GM18907 (cell line): Measurements from ENCODE around the gene ETV6.

Experiments used
- ATAC-seq: cut with Tn5 transposase; IDR thresholded peaks from one replicate; pipeline ENCODE4 v1.9.1; 2021; ENCODE audit warnings: mild to moderate bottlenecking, moderate library complexity; ENCODE audit not compliant: unreplicated experiment

ETV6 gene

DNA sequence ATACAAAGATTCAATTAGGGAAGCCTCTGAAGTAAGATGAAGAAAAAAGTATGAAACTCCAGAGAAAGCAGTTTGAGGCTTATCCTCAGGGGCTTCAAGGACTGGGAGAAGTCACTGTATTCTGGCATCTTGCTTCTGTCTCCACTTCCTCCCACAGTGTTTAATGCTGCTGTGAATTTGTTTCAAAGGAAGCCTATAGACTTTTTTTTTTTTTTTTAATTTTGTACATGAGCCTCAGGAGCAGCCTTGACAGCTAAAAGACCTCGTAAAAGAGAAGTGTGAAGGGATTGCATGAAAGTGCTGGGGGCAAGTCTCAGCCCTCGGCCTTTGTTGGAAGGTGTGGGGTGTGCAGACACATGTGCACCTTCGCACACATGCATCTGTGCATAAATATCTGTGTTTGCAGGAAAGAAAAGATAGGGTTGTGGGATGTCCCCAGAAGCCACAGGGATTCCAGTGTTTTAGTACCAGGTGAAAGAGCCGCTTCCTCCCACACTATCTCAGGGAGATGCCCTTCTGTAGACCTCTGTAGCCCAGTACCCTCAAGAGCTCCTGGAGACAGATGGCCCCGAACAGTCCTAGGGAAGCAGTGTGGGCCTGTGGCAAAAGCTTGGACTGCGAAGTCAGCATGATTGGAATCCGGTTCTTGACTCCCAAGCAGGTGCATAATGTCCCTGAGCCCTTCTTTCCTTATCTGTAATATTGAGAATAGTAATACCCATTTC is 227.8 kb downstream of the ETV6 start:
- ATAC-seq, result no peak

DNA sequence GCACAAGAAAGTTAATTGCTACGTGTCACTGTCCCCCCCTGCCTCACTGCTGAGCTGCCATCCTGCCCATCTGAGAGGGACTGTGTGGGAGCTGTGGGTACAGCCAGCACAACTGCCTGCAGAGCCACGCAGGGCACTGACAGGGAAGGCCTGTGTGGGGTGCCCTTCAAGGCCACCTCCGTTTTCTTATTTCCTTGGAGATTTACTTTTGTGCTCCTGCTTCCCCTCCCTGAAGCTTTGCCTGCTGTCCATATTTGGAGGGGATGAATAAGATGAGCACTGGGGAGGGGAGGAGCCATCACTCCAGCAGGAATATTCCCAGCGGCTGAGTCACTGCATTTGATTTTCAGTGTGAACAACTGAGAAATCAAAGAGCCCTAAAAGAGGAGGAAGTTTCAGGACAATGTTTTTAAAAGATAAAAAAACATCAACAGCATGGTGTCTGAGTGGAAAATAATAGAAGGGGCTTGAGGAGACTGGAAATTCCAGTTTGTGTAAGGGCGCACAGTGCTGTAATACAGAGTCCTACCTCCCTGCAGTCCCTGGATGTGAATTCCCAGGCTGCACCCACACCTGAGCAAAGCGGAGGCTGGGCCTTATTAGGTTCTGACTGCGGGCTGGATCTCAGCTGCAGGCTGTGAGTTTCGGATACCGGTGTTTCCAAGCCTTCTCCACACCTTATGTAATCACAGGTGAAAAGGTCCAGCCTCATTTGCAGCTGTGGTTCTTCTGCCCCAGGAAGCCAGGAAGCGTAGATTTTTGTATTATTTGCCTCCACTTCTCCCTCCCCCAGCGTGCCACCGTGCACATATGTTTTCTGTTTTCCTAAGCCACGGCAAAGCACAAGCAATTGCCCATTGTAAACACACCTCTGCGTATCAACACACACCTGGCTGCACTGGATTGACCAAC is 228.7 kb downstream of the ETV6 start:
- no peak for ATAC-seq

DNA sequence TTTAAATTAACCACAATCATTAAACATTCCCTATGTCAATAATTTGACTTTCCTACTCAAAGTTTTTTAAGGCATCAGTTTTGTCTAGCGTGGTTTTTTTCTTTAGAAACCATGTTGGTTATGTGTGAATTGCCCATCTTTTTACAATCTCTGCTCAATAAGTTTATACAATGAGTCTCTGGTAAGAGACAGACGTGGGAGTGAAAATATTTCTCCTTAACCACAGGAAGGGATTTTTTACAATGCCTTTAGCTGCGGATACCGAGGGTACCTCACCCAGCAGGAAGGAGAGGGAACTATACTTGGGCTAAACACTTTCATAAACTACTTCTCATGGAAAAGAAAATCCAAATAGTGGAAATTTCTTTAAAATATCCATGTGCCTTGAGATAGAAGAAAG is 229.8 kb downstream of the ETV6 start:
- ATAC-seq, result no peak

DNA sequence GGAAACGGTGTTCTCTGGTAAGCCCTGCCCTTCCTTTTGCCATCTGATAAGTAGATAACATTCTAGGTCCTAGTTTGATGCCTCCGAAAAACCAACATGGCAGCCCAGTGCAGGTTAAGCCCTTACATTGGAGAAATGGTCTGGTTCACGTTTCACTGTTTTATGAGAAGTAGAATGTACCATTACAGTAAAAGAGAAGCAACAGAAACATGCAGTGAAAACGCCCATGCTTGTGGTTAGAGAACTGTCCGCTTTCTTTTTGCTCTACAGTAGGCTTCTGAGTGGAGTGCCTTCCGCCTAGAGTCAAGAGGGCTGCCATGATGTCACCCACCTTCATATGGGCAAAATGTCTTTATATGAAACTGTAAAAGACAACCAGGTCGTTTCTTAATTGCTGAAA is 230.9 kb downstream of the ETV6 start:
- no peak for ATAC-seq

DNA sequence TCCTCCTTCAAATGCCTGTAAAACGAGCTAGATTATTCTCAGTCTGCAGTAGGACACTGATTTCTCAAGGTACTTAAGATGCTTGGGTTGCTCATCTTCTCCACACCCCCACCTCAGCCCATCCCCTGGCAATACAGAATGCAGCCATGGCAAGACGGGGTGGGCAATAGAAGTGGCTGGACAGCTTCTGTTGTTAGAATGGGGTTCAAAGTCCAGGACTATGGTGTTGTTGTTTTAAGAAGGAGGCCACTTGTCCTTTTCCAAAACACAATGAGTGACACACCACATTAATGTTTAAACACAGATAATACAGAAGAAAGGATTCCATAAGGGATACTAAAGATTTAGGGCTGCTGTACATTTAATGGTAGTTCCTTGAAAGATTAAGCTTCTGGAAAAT is 232.4 kb downstream of the ETV6 start:
- peak; percentile 15 for ATAC-seq

DNA sequence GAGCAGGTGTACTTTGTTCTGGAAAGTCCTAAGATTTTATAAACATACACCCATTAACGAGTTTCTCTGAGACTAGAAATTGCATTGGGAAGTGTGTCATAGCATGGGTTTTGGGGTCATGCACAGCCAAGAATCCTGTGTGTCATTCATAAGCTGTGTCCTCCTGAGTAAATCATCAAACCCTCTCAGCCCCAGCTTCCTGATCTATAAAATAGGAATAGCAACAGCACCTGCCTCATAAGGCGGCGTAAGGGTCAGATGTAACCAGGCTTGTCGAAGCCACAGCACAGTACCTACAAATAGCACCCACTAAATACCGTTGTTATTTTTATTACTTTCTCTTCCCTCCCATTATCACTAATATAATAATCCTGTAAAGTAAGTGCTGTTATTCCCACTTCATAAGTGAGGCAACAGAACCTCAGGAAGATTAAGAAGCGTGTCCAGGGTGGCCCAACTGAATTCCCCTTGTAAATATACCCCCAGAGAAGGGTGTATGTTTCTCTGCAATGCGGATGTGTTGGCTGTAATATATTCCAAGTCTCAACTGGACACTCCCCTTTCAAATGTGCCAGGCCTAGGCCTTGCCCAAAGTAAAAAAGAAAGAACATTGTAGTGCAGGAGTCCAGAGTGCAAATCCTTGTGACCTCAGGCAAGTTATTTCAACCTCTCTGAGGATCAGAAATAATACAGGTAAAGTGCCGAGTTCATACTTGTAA is 233.0 kb downstream of the ETV6 start:
- ATAC-seq, result peak; percentile 57

DNA sequence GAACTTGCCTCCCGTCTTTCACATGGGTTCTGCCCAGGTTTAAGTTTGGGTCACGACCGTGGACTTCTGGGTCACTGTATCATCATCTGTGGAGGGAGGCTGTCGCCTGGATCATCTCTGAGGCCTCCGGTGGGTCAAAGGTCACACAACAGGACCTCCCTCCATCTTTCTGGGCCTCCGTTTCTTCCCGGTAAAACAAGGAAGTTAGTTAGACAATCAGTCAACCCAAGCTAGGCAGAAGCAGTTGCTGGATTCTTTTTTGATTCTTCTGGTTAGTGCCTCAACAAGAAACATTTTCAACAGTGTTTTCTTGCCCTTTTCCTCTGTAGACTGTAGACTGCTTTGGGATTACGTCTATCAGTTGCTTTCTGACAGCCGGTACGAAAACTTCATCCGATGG is 234.6 kb downstream of the ETV6 start:
- ATAC-seq, result no peak

DNA sequence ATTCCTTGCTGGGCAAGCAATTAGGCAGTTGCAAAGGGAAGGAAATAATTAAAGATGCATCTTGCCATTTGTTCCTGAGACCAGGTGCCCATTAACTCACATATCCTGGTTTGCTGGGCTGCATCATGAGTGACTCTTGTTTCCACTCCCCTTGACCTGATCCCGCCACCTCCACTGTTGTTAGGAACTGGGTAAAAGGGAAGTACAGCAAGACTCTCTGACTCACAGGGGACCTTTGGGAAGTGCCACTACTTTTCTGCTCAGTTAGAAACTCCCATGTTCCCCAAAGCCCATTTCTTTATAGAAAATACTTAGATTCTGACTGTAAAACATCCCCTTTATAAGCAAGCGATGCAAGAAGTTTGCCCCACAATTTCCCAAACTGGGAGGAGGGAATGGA is 235.2 kb downstream of the ETV6 start:
- ATAC-seq, result no peak

DNA sequence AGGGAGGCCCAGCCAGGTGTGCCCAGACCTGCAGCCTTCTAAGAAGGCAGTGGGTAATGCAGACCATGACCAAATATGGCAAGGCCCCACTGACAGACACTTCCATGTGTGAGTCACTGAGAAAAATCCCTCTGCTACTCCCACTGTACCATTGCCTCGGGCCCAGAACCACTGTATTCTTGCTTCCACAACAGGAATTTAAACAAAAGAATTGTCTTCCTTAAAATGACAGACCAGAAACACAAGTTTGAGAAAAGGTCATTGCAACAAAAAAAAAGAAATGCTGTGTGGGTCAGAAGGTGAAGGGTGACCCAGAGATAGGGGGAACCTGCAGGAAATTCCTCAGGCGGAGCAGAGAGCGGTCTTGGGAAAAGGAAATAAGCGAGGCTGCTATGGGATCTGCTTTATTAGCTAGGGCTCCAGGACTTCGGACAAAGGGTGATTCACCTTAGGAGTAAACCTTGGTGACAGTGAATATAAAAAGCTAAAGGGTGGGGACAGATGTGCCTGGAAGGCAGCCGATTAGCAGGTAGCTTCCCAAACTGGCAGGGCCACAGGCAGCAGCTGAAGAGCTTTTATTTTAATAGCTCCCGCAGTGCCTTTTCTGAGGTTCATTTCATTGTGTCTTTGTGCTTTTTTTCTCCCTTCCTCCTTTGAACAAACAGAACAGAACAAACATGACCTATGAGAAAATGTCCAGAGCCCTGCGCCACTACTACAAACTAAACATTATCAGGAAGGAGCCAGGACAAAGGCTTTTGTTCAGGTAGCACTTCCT is 236.0 kb downstream of the ETV6 start:
- no peak for ATAC-seq

DNA sequence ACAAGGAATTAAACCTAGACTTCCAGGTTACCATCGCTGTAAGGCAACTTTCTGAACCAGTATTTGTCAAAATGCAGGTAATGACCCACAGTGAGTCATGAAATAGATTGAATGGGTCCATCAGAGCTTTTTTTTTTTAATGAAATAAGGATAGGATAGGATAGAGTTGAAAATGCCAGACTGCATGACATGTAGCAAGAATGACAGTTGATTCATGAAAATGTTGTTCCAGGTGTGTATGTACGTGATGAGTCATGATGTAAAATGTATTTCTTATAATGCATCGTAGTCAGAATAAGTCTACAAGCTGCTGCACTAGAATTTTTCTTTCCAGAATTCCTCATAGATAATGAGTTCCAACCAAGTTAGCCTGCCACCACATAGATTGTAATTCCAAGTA is 236.9 kb downstream of the ETV6 start:
- ATAC-seq, result no peak

DNA sequence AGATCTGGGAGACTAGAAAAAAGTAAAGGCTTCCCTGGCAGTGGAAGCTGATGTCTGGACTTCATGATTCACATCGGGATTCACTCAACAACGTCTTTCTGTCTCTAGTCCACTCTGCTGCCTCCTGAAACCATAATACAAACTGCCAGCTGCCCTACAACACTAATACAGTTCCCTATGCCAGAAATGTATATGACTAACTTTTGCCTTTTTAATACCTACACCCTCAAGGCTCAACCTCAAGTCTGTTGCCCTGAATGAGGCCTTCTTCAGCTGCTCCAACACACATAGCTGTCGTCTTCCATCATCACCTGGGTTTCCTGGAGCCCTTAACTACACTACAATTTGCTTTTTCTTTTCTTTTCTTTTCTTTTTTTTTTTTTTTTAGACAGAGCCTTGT is 238.6 kb downstream of the ETV6 start:
- ATAC-seq, result no peak

DNA sequence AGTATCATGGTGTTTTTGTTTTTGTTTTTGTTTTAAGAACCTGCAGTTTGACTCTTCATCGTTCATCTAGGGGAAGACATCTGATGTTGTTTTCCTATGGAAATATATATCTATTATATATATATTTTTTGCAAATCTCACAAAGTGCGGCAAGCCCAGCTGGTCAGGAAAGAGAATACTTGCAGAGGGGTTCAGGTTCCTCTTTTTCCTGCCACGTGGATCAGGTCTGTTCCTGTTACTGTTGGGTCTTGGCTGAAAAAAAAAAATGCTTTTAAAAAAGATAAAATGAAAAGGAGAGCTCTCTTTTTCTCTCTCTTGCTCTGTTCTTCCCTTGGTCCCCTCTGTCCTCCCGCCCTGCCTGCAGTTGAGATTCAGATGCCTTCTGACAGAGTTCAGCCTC is 241.9 kb downstream of the ETV6 start:
- ATAC-seq, result no peak

DNA sequence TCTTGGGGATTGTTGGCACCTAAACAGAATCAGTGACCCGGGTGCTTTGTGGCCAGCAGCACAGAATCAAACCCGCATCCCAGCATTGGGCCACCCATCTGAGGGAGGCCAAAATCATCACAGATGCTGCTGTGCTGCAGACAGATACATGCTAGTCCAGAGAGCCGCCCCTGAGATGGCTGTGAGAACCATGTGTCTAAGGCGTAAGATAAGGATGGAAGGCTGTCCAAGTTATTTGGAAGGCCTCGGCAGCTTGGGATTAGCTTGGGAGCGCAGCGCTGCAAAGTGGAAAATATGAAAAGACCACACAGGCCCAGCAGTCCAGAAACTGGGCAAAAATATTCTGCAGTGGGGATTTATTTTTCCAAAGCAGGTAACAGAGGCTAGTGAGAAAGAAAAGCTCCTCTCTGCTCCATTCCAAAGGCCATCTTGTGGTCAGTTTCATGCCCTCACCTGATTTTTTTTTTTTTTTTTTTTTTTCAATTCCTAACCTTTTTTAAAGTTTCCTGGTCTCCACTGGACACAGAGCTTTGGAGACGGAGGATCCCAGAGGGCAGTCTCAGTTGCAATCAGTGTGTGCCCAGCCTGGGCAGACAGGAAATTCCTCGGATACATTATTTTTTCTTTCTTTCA is 242.4 kb downstream of the ETV6 start:
- no peak for ATAC-seq

DNA sequence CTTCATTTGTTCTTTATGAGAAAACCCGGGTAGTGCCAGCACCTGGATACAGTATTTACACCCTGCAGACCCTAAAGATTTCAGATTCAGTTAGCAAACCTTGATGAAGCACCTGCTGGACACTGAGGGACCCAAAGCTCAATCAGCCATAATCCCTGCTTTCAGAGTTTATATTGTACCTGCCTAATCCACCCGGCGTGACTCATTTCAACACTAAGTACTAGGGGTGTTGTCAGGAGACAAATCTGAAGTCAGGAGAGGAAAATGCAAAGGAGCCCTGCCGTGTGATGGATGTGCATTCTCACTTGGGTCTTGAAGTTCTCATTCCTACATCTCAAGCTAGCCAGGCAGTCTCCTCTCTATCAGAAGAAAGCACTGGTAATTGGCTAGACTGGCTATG is 244.5 kb downstream of the ETV6 start:
- no peak for ATAC-seq

DNA sequence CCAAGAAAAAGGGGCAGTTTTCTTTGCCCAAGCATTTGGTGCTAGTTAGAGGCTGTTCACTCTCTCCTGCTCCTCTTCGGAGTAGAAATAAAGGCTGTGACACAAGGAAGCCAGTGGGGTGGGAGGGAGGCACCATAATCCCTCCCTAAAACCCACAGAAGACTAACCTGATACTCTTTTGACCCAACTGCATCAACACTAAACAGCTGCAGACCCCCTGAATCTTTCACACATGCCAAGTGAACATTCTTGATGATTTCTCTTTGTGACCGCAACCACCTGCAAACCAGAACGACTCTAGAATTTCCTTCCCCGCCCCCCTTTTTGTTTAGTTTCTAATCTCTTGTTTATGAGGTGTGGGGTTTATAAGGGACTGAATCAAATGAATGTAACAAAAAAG is 245.4 kb downstream of the ETV6 start:
- peak; percentile 61 for ATAC-seq

DNA sequence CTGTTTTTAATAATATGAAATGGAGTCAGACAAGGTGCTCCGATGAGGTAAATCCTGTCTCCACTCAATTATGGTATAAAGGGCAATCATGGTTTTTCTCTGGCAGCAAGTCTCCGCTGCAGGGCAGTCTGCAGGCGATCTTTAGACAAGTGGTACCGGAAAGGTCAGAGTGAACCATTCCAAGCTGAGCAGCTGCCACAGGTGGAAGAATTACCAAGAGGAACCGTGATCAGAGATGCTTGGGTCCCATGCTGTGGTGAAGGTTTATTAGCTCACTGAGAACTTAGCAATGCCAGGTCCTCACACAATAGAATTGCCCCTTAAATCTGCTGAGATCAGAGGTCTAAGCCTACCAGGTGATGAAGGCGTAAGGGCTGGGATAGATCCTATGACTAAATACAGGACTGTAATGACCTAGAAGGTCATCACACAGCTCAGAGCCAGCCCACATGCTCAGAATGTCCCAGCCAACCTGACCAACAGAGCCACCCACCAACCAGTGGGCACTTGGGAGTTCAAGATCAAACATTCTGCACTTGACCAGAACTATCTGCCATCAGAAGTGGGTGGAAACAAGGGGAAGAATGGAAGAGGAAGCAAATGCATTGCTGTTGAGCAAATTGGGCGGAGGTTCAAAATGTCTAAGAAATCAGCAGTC is 246.1 kb downstream of the ETV6 start:
- ATAC-seq, result no peak

DNA sequence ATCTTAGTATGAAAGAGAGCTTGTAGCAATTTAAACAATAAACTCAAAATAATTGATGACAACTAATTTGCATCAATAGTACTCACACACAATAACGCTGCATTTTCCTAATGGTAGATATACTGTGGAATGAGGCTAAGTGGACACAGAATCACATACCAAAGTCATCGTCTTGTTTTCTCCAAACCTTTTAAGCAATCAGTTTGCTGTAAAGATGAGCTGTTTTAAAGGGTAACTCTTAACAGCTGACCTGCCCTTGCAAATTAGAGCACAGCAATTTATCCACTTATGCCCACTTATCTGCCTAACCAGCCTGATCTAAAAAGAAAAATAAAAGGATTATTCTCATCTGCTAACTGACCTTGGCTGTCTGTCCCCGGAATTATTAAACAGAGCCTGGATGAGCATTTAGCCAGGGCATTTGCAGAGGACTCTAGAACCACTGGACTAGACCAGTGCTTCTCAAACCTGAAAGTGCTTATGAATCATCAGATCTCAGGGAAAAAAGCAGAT is 247.0 kb downstream of the ETV6 start:
- no peak for ATAC-seq

DNA sequence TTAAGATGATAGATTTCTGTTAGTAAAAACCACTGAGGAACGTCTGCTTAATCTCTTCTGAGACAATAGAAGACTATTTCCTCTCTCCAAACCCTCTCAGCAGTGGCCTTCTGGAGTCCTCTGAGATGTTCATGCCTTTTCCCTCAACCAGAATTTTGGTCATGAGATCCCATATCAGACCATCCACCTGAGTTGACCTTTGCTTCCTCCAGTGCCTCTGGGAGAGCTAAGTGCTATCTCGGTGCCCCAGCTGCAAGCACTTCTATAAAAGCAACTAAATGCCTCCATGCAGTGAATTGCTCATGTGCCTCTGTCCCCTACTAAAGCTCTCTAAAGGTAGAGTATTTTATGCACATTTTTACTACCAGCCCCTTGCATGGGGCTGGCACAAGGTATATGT is 248.4 kb downstream of the ETV6 start:
- ATAC-seq, result no peak

DNA sequence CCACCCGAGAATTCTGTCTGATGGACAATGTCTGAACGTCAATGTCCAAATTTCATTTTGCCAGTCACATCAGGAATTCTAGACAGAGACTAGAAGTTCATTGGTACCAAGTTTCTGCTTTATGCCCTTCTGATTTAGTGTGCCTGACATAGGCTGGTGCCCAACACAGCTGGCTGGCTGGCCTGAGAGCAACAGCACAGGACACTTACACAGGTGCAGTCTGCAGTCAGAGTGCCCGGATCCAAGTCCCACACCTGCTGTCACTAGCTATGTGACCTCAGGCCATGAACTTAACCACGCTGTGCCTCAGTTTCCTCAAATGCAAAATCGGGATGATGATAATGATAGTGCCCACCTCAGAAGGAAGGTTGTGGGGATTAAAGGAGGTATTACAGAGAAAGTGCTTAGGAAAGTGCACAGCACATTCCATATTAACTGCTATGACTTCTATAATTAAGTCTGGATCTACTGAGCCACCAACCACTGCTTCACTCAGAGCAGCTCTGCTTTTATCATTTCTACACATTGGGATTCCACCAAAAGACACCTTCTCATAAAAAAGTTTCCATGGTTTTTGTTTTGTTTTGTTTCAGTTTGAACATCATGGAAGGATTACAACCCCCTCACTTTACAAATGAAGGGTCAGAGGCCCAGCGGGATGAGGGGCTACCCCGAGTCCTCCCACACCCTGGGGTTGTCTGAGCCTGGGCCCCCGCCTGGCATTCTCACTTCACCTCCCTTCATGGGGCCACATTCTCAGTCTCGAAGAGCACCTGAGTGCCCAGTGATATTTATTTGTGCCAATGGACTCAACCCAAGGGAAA is 252.4 kb downstream of the ETV6 start:
- no peak for ATAC-seq
